DMS53 treated with DMSO at 0.1 percent for 48 hours (cell line): Measurements from ENCODE around the gene CCDC78.

ENCODE experiments used
- DNase-seq: peaks from one replicate; lab custom pipeline; 2025; ENCODE audit not compliant: unreplicated experiment; lab: John Stamatoyannopoulos, UW

CCDC78 gene

GRCh38 chr16:725041-725376, 1.2 kb downstream of the CCDC78 start:
- DNase-seq: no peak

- DNase-seq: no peak
Observed at GRCh38 chr16:724188-725040, 1.8 kb downstream of the CCDC78 start.

GRCh38 chr16:723695-724094, 2.5 kb downstream of the CCDC78 start:
- DNase-seq: no peak

- no peak for DNase-seq
Observed at GRCh38 chr16:722835-723633, 3.2 kb downstream of the CCDC78 start.

- no peak for DNase-seq
Observed at GRCh38 chr16:721765-722540, 4.3 kb downstream of the CCDC78 start.

GRCh38 chr16:720990-721764, 5.1 kb downstream of the CCDC78 start, which contains the start of gene ANTKMT:
TSS of gene ANTKMT (plus strand) at chr16:721146. CDS start at chr16:721275, 129 bp downstream.
- DNase-seq: peak; percentile 64

- peak; percentile 37 for DNase-seq
Observed at GRCh38 chr16:720447-720989, 5.7 kb downstream of the CCDC78 start.

GRCh38 chr16:719815-720446, 6.3 kb downstream of the CCDC78 start:
- DNase-seq: peak; percentile 53

GRCh38 chr16:718922-719321, 7.3 kb downstream of the CCDC78 start:
- no peak for DNase-seq

- no peak for DNase-seq
Observed at GRCh38 chr16:718389-718788, 7.9 kb downstream of the CCDC78 start.

- no peak for DNase-seq
Observed at GRCh38 chr16:717450-718245, 8.6 kb downstream of the CCDC78 start.

- no peak for DNase-seq
Observed at GRCh38 chr16:716768-717325, 9.4 kb downstream of the CCDC78 start.

GRCh38 chr16:716200-716568, 10.1 kb downstream of the CCDC78 start:
- no peak for DNase-seq

- DNase-seq: no peak
Observed at GRCh38 chr16:715477-716199, 10.6 kb downstream of the CCDC78 start.

- DNase-seq: peak; percentile 42
Observed at GRCh38 chr16:714558-715476, 11.4 kb downstream of the CCDC78 start, which contains the start of gene METRN. TSS of gene METRN (plus strand) at chr16:715118. CDS start at chr16:715290, 172 bp downstream.

- DNase-seq: no peak
Observed at GRCh38 chr16:714079-714478, 12.2 kb downstream of the CCDC78 start.

GRCh38 chr16:712740-713250, 13.4 kb downstream of the CCDC78 start:
- DNase-seq: peak; percentile 66
